HCT116 (cell line): ENCODE data around the gene RLN3. TPM values are rescaled to one million over a fixed set of nuclear protein-coding genes. Genes with fewer than 3 reads are reported as not detected.

Experiments used
- ATAC-seq: fragments of 200-7000 bp; cut with Tn5 transposase; 2 replicates; pipeline ENCODE4 v1.9.1; 2020; ENCODE audit warnings: mild to moderate bottlenecking, moderate library complexity
- BruUV-seq: library from RNA; stranded (reverse); fragments of 400-500 nt; replicated peaks from 2 replicates; lab custom pipeline; 2021; lab: Mats Ljungman, UMichigan
- CTCF ChIA-PET: fragments of 300-600 bp; sonication (Branson Sonifier 250); formaldehyde crosslinking; loops from one replicate; lab custom pipeline; 2021; ENCODE audit warnings: antibody characterized with exemption; lab: Charles Lee
- POLR2A ChIA-PET: fragments of 300-600, 350-600 bp; sonication (Branson Sonifier 250); formaldehyde crosslinking; loops from one replicate; lab custom pipeline; 2021; ENCODE audit warnings: antibody characterized with exemption; lab: Charles Lee
- RAD21 ChIA-PET, 2 experiments: fragments of 300-600 bp; sonication (Branson Sonifier 250); formaldehyde crosslinking; loops; one replicate each; lab custom pipeline; 2023; ENCODE audit warnings: low total read pairs in 2 of 2; ENCODE audit not compliant: uncharacterized antibody in 2 of 2, unreplicated experiment in 2 of 2, low non-redundant PET in 1 of 2; lab: Charles Lee
- DNase-seq: peaks from one replicate; pipeline ENCODE4 v3.0.0-alpha.2; 2010; ENCODE audit warnings: low read depth, low spot score
- H2AFZ ChIP-seq: fragments of 200-600 bp; shearing (Covaris generic), sonication (generic); 2 replicates; pipeline ENCODE4 v1.6.1; 2017; ENCODE audit warnings: low read depth, mixed run types, mixed read lengths, antibody characterized with exemption, low read length; ENCODE audit not compliant: poor library complexity, severe bottlenecking
- H3K27ac ChIP-seq: 2 replicates; pipeline ENCODE4 v1.5.1; 2012; ENCODE audit warnings: low read depth, low read length
- H3K27me3 ChIP-seq: fragments of 200-600 bp; sonication (generic); 2 replicates; pipeline ENCODE4 v1.6.1; 2016; ENCODE audit warnings: mixed run types, low read length, mixed read lengths; ENCODE audit not compliant: insufficient read depth
- H3K36me3 ChIP-seq, 2 experiments: fragments of 200-500 bp in 1 of 2; fragments of 200-600 bp in 1 of 2; sonication (Bioruptor generic) in 1 of 2; sonication (generic) in 1 of 2; 2 replicates each; pipeline versions ENCODE4 v1.5.1 to v1.6.1; 2014 to 2016; ENCODE audit warnings: low read length in 2 of 2, inconsistent platforms in 1 of 2, mixed read lengths in 1 of 2, mixed run types in 1 of 2; ENCODE audit not compliant: insufficient read depth in 2 of 2, control insufficient read depth in 1 of 2
- H3K4me1 ChIP-seq, 2 experiments: fragments of 200-600 bp in 1 of 2; sonication (generic) in 1 of 2; 2 replicates each; pipeline versions ENCODE4 v1.5.1 to v1.6.1; 2012 to 2017; ENCODE audit warnings: low read length in 2 of 2, inconsistent platforms in 1 of 2, mild to moderate bottlenecking in 1 of 2, mixed read lengths in 1 of 2, mixed run types in 1 of 2, moderate library complexity in 1 of 2; ENCODE audit not compliant: insufficient read depth in 2 of 2, control insufficient read depth in 1 of 2
- H3K4me2 ChIP-seq: fragments of 200-600 bp; sonication (generic); 2 replicates; pipeline ENCODE4 v1.6.1; 2017; ENCODE audit warnings: mixed run types, low read length, mixed read lengths
- H3K4me3 ChIP-seq, 2 experiments: fragments of 200-600 bp in 1 of 2; sonication (generic) in 1 of 2; replicated peaks in 1 of 2; 2 replicates each; pipeline ENCODE4 v1.5.1; 2011 to 2016; ENCODE audit warnings: low read length in 2 of 2, control low read depth in 1 of 2, low read depth in 1 of 2, mild to moderate bottlenecking in 1 of 2, mixed read lengths in 1 of 2, mixed run types in 1 of 2
- H3K79me2 ChIP-seq: fragments of 200-600 bp; sonication (generic); 2 replicates; pipeline ENCODE4 v1.6.1; 2017; ENCODE audit warnings: mild to moderate bottlenecking, mixed run types, low read length, moderate library complexity, mixed read lengths; ENCODE audit not compliant: insufficient read depth
- H3K9ac ChIP-seq: fragments of 200-600 bp; sonication (generic); 2 replicates; pipeline ENCODE4 v1.6.1; 2016; ENCODE audit warnings: low read length, mixed read lengths
- H3K9me2 ChIP-seq: fragments of 200-600 bp; sonication (generic), shearing (Covaris generic); 2 replicates; pipeline ENCODE4 v1.6.1; 2017; ENCODE audit warnings: mixed run types, mild to moderate bottlenecking, moderate library complexity; ENCODE audit not compliant: insufficient read depth
- H3K9me3 ChIP-seq, 2 experiments: fragments of 200-500 bp in 1 of 2; fragments of 200-600 bp in 1 of 2; sonication (Bioruptor generic) in 1 of 2; sonication (generic) in 1 of 2; 2 replicates each; pipeline ENCODE4 v1.6.1; 2014 to 2017; ENCODE audit warnings: low read length in 2 of 2, mixed read lengths in 2 of 2, inconsistent platforms in 1 of 2, low read depth in 1 of 2, mild to moderate bottlenecking in 1 of 2, mixed run types in 1 of 2, moderate library complexity in 1 of 2; ENCODE audit not compliant: control insufficient read depth in 1 of 2, insufficient read depth in 1 of 2
- H4K20me1 ChIP-seq: fragments of 200-600 bp; sonication (generic), shearing (Covaris generic); 2 replicates; pipeline ENCODE4 v1.6.1; 2017; ENCODE audit warnings: mixed run types, mild to moderate bottlenecking, moderate library complexity; ENCODE audit not compliant: insufficient read depth
- CBX3 ChIP-seq: IDR thresholded peaks from 2 replicates; pipeline ENCODE4 v1.6.1; 2012; ENCODE audit warnings: low read depth
- CEBPB ChIP-seq: IDR thresholded peaks from 2 replicates; pipeline ENCODE4 v1.6.1; 2012; ENCODE audit warnings: low read depth
- FOSL1 ChIP-seq: IDR thresholded peaks from 2 replicates; pipeline ENCODE4 v1.6.1; 2012; ENCODE audit warnings: low read depth
- JUND ChIP-seq: IDR thresholded peaks from 2 replicates; pipeline ENCODE4 v1.6.1; 2012
- REST ChIP-seq: IDR thresholded peaks from 2 replicates; pipeline ENCODE4 v1.6.1; 2012; ENCODE audit warnings: low read depth
- SIN3A ChIP-seq: IDR thresholded peaks from 2 replicates; pipeline ENCODE4 v1.6.1; 2012; ENCODE audit warnings: low read depth
- intact Hi-C: fragments of 100-400 bp; cut with micrococcal nuclease; formaldehyde crosslinking; loops from 2 replicates; pipeline ENCODE4 v1.10.0; 2022
- total RNA-seq: library from RNA; stranded (reverse); gene quantifications from one replicate; pipeline ENCODE4 v1.2.1, GENCODE V29; 2021; ENCODE audit not compliant: unreplicated experiment

Gene RLN3
- total RNA-seq, 1 experiment from 2014 or later, result not detected

GRCh38 chr19:14053032-14053431 is 25.1 kb downstream of the RLN3 start (continued):
- TF ChIP-seq SIN3A (no peak), CBX3 (no peak), JUND (no peak)

GRCh38 chr19:14053500-14053899 is 25.6 kb downstream of the RLN3 start:
- Histone ChIP-seq H3K4me1 (peaks cover 6 to 16% of the 10 kb centered on the region in 2 experiments), H3K36me3 (peaks cover 0 to 6% of the 10 kb centered on the region in 2 experiments; a peak in 2 of 4 replicates), H3K27me3 (no peaks in the 10 kb centered on the region), H3K9me3 (no peaks in the 10 kb centered on the region), H3K4me2 (no peak overlapping the region), H4K20me1 (no peaks in the 10 kb centered on the region), H3K79me2 (no peaks in the 10 kb centered on the region), H3K27ac (no peak overlapping the region), H2AFZ (no peak overlapping the region), H3K4me3 (no peak overlapping the region), H3K9me2 (no peaks in the 10 kb centered on the region), H3K9ac (no peak overlapping the region)
- ATAC-seq (no peak), DNase-seq (no peak)
- RAD21 ChIA-PET, result no interaction called here
- POLR2A ChIA-PET, result no interaction called here
- CTCF ChIA-PET, result interaction anchor here (1.2 kb wide), 1 partner anchor 11 kb away, joined by 7 read pairs; no protein-coding TSS in a partner anchor
- no peak for TF ChIP-seq REST
- no peak for TF ChIP-seq CEBPB
- TF ChIP-seq FOSL1, result no peak
- BruUV-seq, result no TSS peak
- intact Hi-C loops, result no loop called here
